HG02588 (cell line): ENCODE results near the gene SSH3.

ENCODE experiments used
- ATAC-seq: cut with Tn5 transposase; IDR thresholded peaks from one replicate; pipeline ENCODE4 v1.9.1; 2021; ENCODE audit warnings: mild to moderate bottlenecking, moderate library complexity; ENCODE audit not compliant: unreplicated experiment

SSH3 gene

DNA sequence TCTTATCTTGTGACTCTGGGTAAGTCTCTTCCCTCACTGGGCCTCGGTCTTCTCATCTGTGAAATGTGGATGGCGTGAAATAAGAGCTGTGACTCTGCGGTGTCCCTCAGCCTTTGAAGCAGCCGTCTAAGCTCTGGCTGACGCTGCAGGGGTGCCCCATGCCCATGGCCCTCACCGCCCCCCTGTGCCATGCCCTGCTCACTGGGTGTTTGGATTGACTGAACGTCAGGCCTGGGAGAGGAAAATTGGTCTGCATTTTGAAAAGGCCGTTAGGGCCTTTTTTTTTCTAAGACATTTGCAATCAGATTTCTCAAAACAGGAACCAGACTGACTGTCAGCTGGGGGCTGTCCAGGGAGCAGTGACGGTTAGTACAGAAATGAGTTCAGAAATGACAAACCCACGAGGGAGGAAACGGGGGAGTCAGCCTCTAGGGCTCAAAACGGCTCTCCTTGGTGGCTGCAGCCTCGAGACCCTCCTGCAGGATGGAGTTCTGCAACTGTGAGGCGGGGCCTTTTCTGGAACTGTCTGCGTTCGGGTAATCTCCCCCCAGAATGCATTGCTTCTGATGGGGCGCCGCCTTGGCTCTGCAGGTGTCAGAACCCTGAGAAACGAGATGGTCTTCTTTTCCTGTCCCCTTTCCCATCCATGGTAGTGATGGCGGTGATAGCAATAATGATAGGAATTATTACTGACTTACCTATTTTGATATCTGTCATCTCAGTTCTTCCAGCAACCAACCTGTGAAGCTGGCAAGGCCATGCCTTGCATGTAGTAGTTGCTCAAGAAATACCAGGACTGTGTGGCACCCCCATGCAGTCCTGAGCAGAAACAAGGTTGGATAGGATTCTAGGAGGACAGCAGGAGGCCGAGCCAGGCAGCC is 35.0 kb upstream of the SSH3 start:
- ATAC-seq: peak; percentile 33

DNA sequence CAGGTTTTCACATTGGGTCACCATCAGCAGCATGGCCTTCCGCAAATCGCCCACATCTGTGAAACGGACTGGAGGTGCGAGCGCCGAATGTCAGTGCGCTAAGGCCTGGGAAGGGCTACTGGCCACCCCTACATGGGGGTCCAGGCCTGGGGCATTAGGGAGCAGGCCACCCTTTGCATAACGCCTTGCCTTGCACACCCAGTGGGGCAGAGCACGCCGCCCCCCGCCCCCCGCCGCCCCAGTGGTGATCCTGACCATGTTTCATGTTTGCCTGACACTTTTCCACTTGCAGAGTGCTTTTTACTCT is 34.4 kb upstream of the SSH3 start:
- no peak for ATAC-seq

DNA sequence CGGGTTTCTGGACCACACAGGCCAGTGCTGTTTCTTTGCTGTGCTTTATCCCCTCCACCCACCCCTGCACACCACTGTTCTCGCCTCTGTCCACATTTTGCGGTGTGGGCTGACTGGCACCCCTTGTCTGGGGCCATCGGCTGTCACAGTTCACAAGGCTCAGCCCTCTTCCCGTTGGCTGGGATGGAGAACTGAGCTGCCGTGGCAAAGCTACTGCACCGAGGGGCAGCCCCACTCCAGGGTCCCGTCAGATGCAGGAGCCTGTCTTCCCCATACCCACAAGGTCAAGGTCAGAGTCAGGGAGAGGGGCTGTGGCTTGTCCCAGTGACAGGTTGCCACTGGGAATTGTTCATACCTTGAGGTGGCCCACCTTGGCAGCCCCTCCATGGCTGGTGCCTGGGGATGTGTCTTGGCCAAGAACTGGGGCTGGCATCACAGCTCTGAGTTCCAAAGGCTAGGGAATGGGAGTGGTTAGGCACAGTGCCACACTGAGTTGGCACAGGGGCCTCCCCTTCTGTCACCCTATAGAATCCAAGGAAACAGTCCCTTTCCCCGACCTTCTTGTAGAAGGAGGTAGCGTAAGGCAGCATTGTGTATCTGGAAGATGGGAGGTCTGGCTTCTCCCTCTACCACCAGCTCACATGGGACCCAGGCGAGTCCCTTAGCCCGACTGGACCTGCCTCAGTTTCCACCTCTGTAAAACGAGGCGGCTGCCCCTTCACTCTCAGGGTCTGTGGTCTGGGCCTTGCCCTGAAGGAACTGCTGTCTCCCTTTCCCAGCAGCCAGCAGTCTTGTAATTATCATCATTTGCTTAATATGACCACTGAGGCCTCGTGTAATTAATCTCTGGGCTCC is 33.7 kb upstream of the SSH3 start:
- no peak for ATAC-seq

DNA sequence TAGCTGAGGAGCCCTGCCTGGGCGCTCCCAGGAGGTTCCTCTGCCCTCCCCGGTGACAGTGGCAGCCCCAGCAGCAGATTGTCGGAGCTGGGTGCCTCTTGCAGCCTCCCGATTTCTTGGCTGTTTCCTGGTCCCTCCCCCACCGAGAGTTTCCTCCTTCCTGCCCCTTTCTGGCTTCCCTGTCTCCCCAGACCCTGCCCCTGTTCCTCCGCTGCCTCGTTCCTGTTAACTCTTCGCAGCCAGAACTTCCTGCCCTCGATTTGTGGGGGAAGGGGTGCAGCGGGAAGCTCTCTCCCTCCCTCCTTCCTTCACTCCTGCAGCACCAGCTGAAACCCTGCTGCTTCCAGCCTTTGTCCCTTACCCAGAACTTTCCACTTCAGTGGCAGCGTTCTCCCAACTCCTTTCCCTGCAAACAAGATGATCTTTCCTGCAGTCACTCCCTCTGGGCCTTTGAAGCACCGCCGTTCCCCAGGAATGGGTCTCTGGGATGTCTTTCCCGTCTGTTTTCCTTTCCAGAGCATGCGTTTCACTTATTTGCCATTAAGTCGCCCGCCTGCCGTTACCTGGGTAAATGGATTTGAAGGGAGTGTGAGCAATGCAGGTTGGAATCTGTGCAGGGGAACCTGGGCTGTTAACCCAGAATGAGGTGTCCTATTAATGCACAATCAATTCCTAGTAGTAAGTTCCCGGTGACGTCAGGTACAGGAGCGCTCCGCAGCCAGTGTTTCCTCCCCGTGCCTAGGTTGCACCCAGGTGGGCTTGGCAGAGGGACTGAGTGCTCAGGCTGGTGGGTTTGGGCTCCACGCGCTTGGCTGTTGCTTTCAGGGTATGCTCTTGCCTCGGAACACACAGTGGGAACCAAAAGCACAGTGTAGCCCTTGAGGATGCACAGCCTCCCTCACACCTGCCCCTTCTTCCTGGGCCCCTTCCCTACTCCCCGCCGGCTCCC is 32.8 kb upstream of the SSH3 start:
- ATAC-seq: no peak

DNA sequence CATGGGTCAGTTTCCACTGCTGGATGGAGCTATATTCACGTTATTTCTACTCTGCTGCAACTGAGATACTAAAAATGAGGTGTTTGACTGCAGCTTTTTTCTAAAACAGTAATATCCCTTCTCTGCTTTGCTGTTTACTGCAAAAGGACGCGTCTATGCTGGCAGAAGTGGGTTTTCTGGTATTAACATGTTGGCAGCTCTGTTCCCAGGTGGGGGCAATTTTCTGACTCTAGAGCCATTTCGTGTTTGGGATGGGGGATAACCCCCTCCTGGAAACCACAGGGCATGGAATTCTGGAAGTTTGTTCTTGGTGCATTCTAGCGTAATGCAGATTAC is 32.2 kb upstream of the SSH3 start:
- ATAC-seq: no peak

DNA sequence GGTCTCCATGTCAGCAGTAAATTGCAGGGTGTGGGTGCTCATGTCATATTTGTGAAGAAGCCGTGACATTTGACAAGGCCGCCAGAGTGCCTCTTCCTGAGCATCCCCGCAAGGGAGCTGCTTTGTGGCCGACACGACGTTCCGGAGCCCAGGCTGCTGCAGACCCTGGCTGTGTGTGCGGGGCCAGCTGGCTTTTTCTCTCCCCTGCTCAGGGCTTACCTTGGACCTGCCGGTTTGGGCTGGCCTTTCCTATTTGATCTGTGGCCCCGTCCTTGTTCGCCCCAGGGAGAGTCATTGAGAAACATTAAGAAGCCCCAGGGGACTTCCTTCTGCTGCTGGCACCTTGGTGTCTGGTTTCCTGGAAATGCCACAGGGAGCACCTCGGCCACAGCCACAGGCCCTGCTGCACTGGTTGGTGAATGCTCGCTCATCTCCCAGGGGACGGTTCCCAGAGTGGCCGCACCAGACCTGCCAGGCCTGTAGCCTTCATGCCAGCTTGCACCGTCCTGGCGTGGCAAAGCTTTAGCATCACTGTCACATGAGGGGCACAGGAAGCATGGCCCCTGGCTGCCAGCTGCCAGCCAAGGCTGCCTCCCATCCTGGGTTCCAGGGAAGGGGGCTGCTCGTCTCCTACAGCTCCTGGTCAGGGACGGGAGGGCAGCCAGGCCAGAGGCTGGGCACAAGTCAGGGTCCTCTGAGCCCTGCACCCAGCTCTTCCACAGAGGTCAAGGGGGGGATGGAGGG is 31.6 kb upstream of the SSH3 start:
- no peak for ATAC-seq

DNA sequence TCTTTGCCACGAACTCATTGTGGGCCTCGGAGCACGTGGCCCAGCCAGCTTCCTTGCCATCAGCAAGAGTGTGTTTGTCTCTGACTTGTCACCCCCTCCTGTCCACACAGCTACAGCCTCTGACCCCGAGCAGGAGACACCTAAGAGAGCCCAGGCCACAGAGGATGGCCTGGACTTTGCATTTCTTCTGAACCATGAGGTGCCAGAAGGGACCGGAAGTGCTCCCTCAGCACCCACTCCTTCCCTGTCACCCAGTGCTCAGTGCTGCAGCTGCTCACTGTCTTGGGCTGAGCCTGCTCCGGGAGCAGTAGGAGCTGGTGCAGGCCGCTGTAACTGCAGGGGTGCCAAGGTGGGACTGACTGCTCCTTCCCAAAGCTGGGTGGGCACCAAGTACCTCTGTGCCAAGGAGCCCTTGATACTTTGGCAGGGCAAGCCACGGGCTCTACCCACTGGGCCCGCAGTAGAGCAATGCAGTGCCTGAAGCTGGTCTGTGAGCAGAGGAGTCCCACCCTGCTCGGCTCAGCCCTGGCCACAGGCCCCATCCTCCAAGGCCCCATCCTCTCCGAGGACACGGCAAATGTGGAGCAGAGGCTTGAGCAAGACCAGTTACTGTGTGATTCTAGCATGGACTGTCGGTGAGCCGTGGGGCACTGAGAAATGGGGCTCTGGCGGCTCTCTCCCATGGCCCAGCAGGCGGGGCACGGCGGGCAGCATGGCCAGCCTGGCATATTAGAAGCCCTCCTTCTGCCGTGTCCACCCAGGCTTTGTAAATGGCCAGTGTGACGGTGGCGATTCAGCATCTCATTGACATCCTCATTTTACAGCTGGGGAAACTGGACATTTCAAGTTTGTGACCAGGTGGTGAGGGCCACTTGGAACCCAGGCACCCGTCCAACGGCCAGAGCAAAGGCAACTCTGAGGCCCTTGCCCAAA is 30.7 kb upstream of the SSH3 start:
- no peak for ATAC-seq

DNA sequence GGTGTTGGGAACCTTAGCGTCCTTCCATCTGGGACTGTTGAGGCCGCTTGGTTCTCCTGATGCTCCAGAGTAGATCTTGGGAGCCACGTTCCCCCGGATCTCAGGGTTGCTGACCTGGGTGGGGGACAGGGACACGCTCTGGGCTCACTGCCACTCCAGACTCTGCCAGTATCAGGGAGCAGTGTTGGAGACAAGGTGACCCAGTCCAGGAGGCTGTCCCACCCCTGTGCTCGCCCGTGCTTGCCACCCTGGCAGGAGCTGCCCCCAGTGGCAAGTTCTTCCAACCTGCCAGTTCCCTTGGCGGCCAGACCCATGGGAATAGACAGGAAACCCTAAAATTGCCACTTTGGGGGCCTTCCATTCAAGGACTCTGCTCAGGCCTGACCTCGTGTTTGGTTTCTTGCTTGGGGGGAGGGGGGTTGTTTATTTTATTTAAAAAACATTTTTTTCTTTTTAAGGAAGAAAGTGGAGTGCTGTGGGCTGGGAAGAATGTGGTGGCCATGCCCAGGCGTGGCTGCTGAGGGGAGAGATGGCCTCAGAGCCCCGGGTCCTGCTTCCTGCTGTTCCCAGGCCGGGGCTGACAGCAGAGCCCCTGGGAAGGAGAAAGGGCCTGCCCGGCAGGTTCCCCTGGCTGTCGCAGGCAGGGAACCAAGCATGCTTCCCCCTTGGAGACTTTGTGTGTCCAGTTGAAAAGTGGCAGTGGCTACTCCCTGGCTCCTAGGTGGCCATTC is 29.9 kb upstream of the SSH3 start:
- ATAC-seq: no peak

DNA sequence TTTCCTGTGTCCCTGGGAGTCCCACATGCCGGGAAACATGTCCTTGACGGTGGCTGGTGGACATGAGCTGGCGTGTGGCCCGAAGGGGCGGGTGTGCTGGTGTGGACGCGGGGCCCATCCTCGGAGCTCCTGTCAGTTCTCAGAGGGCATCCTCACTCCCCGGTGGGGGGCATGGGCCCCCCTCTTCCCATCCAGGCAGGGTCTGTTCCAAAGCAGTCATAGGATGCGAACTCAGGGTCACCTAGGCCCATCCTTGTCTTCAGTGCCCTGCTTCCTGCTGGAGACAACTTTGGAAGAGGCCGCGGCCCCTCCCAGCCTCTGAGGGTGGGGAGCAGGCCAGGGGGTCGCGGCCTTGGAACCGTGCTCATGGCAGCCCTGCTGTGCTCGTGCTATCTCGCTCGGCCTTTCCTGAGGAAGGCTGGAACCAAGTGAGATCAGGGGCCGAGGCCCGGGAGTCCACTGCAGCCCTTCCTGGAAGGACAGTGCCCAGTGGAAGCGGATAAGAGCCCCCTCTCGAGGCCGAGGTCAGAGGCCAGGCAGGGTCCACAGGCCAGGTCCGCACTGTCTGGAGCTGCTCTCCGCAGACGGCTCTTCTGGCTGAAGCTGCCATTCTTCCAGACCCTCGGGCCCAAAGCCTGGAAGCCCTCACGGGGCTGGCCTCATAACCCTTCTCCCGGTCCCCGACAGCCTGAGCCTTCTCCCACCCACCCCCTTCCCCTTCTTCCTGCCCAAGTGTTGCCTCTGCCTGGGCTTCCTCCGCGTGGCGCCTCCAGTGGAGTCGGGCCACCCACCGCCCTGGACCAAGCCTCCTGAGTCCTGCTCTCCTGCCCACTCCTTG is 28.3 kb upstream of the SSH3 start:
- no peak for ATAC-seq

DNA sequence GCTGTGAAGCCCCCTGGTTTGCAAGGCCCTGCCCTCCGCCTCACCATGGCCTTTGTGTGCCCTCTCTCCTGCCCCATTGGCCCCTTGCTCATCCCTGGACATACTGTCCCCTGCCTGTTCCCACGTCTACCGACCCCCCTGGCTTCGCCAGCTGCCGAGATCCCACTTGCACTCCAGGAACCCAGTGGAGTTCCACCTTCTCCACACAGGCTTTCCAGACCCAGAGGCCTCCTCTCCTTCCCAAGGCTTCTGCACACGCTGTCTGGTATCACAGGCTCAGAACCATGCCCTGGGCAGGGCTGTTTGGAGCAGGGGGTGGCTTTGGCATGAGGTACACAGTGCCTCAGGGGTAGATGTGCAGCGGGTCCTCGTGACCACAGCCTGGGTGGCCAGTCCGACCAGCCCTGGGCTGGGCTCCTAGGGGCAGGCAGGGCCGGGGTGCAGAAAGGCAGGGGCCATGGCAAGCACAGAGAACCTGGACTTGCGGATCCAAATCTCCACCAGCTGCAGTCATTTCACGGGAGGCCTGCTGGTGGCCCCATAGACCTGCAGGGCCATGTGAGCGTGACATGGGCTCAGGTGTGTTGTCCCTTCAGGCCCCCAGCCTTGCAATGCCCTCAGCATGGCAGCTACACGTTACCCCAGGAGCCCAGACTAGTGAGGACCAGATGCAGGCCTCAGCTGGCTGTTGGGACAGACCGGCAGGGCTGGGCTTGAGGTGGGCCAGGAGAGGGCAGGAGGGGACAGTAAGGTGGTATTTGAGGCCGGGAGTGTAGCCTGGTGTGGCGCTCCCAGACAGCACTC is 27.5 kb upstream of the SSH3 start:
- ATAC-seq: no peak

DNA sequence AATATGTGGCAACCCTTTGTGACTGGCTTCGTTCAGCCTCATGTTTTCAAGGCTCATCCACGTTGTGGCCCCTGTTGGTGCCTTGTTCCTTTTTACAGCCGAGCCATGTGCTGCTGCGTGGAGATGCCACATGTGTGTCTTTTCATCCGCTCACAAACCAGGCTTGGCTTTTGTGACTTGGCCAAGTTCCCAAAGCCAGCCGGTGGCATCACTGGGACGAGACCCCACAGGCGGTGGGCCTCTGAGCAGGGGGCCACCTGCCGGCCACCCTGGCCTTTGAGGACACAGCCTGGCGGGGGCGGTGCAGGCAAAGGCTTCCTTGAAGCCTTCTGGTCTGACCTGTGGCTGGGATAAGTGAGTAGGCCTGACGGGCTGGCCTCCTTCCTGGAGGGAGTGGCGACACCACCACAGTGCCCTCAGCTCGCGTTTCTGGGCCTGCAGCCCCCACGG is 26.5 kb upstream of the SSH3 start:
- no peak for ATAC-seq

DNA sequence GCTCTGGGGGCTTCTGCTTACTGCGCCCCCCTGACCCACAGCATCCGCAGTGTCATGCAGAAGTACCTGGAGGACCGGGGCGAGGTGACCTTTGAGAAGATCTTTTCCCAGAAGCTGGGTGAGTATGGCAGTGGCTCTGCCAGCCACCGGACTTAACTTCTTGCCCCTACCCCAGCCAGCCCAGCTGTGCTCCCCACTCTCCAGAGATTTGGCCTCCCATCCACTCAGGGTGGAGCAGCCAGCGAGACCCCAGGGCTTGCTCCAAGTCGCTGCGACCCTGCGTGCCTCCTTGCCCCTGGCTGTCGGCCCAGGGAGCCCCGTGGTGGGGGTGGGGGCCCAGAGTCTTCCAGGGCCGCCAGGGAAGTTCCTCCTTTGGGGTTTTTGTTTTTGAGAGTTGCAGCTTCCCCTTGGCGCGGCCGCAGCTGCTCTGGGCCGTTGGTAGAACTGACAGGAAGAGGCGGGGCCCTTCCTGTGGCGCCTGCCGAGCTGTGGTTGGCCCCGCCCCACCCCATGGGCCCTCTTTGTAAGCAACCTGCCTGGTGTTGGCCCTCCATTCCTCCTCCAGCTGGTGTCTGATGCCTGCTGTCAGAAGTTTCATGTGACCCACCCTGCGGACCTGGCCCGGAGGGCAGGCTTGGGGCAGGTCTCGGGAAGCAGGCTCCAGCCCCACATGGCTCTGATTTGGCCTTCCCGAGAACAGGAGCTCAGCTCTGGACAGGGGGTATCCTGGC is 25.9 kb upstream of the SSH3 start:
- peak; percentile 75 for ATAC-seq

DNA sequence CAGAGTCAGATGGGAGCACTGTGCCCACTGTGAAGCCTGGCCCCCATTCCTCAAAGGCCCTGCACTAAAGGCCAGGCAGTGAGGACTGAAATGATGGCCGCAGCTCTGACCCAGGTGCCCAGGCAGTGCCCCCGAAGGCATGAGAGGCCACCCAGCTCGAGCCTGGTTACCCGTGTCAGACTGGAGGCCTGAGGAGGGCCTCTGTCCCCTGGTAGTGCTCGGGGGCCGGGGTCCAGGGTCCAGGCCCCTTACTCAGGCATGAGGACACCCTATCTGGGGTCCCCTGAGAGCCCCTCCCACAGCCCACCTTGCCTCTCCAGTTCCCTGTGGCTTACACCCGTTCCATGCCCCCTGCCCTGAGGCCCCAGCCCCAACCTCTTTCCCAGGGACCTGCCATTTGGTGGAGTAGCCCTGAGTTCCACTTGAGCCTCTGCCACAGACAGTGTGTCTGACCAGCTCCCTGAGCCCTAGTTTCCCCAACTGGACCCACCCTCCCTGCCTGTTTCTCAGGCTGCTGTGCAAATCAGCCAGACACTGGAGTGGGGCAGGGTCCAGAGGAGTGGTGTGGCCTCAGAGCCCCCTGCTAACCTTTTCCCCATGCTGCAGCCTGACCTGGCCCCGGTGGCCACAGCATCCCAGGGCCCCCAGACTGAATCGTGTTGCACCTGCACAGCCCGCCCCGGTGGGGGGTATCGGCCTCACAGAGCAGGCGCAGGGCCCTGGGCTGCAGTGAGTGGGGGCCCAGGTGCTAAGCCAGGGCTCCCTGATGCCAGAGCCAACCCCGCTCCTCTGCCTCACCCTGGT is 25.0 kb upstream of the SSH3 start:
- ATAC-seq: no peak

DNA sequence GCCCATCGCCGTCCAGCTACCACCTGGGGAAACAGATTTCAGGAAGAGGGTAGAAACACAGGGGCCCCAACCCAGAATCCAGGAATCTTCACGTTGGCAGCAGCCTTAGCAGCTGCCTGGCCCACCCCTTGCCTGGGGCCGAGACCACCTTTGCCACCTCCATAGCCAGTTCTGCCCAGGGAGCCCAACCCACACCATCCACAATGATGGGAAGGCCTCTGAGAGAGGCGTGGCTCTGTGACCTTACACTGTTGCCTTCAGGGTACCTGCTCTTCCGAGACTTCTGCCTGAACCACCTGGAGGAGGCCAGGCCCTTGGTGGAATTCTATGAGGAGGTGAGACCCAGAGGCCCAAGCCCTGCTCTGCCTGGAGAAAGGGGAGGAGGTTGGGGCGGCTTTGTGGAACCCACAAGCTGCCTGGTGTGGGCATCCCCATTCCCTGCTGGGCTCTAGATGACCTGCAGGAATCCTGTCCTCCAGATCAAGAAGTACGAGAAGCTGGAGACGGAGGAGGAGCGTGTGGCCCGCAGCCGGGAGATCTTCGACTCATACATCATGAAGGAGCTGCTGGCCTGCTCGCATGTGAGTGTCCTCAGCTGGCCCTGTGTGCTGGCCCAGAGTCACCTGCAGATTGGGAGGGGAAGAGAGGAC is 24.3 kb upstream of the SSH3 start:
- no peak for ATAC-seq
